ENCODE data around the gene PRDM15.

DNA sequence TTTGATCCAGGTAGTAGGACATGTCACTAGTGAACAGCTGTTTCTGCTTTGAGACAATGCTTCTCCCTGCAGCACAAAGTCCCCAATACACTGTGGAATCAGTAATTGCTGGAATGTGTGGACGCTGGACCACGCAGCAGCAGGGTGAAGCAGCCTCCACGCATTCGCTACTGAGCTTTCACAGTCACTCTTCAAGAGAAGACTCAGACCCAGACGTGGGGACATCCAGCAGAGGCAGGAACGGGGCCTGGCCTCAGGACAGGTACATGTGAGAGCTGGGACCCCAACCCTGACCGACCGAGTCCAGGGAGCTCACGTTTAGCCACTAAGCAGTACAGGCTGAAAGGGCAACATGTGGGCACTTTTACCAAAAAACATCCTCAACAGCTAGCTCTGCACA is 34.1 kb upstream of the PRDM15 start:
- TF ChIP-seq, protein P1, sequence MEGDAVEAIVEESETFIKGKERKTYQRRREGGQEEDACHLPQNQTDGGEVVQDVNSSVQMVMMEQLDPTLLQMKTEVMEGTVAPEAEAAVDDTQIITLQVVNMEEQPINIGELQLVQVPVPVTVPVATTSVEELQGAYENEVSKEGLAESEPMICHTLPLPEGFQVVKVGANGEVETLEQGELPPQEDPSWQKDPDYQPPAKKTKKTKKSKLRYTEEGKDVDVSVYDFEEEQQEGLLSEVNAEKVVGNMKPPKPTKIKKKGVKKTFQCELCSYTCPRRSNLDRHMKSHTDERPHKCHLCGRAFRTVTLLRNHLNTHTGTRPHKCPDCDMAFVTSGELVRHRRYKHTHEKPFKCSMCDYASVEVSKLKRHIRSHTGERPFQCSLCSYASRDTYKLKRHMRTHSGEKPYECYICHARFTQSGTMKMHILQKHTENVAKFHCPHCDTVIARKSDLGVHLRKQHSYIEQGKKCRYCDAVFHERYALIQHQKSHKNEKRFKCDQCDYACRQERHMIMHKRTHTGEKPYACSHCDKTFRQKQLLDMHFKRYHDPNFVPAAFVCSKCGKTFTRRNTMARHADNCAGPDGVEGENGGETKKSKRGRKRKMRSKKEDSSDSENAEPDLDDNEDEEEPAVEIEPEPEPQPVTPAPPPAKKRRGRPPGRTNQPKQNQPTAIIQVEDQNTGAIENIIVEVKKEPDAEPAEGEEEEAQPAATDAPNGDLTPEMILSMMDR (conservative IDR thresholded peaks at IDR 0.05 in 1 of 2, IDR thresholded peaks at IDR 0.05 in 1 of 2; ENCODE audit: extremely low read depth in 1 of 2, insufficient read depth in 1 of 2, low read depth in 1 of 2, low read length in 2 of 2) = no peak
- TF ChIP-seq EZH2 (IDR thresholded peaks at IDR 0.05; ENCODE audit: borderline replicate concordance, low read length) = no peak

All from mammary epithelial cell (primary cell).